SK-N-SH (cell line): Measurements from ENCODE around the gene CCDC50. TPM values are rescaled to one million over a fixed set of nuclear protein-coding genes. Genes with fewer than 3 reads are reported as not detected.

Experiments used
- CTCF ChIA-PET: fragments of 300-600, 350-600 bp; formaldehyde crosslinking; extraction: SDS; loops from one replicate; lab custom pipeline; 2021; lab: Yijun Ruan, JAX
- POLR2A ChIA-PET: fragments of 350-600 bp; sonication (Branson Sonifier 250); formaldehyde crosslinking; extraction: SDS; loops from one replicate; lab custom pipeline; 2020; ENCODE audit warnings: antibody characterized with exemption, inconsistent platforms; lab: Yijun Ruan, JAX
- DNase-seq: peaks from one replicate; pipeline ENCODE4 v3.0.0; 2012
- H2AFZ ChIP-seq: fragments of 200-600 bp; sonication (generic); 2 replicates; pipeline ENCODE4 v1.8.1; 2016; ENCODE audit warnings: antibody characterized with exemption, mild to moderate bottlenecking, low read depth
- H3F3A ChIP-seq: fragments of 200-600 bp; sonication (generic); replicated peaks from 2 replicates; pipeline ENCODE3; 2016; ENCODE audit warnings: antibody characterized with exemption, mild to moderate bottlenecking; ENCODE audit not compliant: insufficient read depth
- H3K27ac ChIP-seq, 2 experiments: fragments of 200-500 bp in 1 of 2; fragments of 200-600 bp in 1 of 2; sonication (Bioruptor generic) in 1 of 2; sonication (generic), shearing (Covaris generic) in 1 of 2; 2 replicates each; pipeline versions ENCODE4 v1.5.1 to v1.6.1; 2014 to 2016; ENCODE audit warnings: low read depth in 2 of 2, inconsistent platforms in 1 of 2, low read length in 1 of 2, mild to moderate bottlenecking in 1 of 2, mixed read lengths in 1 of 2
- H3K27me3 ChIP-seq: fragments of 200-600 bp; sonication (generic), shearing (Covaris generic); 2 replicates; pipeline ENCODE4 v1.6.1; 2016; ENCODE audit warnings: mixed run types; ENCODE audit not compliant: insufficient read depth
- H3K36me3 ChIP-seq, 2 experiments: fragments of 200-500 bp in 1 of 2; fragments of 200-600 bp in 1 of 2; sonication (Bioruptor generic) in 1 of 2; sonication (generic) in 1 of 2; replicated peaks in 1 of 2; 2 replicates each; pipeline versions ENCODE3 to v1.5.1; 2014 to 2016; ENCODE audit warnings: low read length in 1 of 2, mild to moderate bottlenecking in 1 of 2; ENCODE audit not compliant: insufficient read depth in 2 of 2, control insufficient read depth in 1 of 2
- H3K4me1 ChIP-seq, 2 experiments: fragments of 200-500 bp in 1 of 2; fragments of 200-600 bp in 1 of 2; sonication (Bioruptor generic) in 1 of 2; sonication (generic), shearing (Covaris generic) in 1 of 2; 2 replicates each; pipeline versions ENCODE4 v1.5.1 to v1.6.1; 2014 to 2016; ENCODE audit warnings: low read depth in 1 of 2, low read length in 1 of 2, mixed run types in 1 of 2; ENCODE audit not compliant: insufficient read depth in 2 of 2, control insufficient read depth in 1 of 2
- H3K4me2 ChIP-seq: fragments of 200-600 bp; sonication (generic), shearing (Covaris generic); 2 replicates; pipeline ENCODE4 v1.6.1; 2017; ENCODE audit warnings: mixed run types
- H3K4me3 ChIP-seq, 2 experiments: fragments of 200-500 bp in 1 of 2; fragments of 200-600 bp in 1 of 2; sonication (Bioruptor generic) in 1 of 2; sonication (generic), shearing (Covaris generic) in 1 of 2; 2 replicates each; pipeline versions ENCODE4 v1.5.1 to v1.8.1; 2014 to 2016; ENCODE audit warnings: low read depth in 2 of 2, inconsistent platforms in 1 of 2, low read length in 1 of 2, mild to moderate bottlenecking in 1 of 2, mixed read lengths in 1 of 2, moderate library complexity in 1 of 2
- H3K79me2 ChIP-seq: fragments of 200-600 bp; sonication (generic); 2 replicates; pipeline ENCODE4 v1.8.1; 2017; ENCODE audit warnings: mild to moderate bottlenecking; ENCODE audit not compliant: insufficient read depth
- H3K9ac ChIP-seq: fragments of 200-600 bp; sonication (generic); 2 replicates; pipeline ENCODE4 v1.6.1; 2017; ENCODE audit warnings: mixed run types
- H3K9me2 ChIP-seq: fragments of 200-600 bp; sonication (generic); 2 replicates; pipeline ENCODE4 v1.6.1; 2017; ENCODE audit warnings: mixed run types
- H3K9me3 ChIP-seq: fragments of 200-600 bp; sonication (generic); 2 replicates; pipeline ENCODE4 v1.6.1; 2017; ENCODE audit warnings: mixed run types, mild to moderate bottlenecking, moderate library complexity
- H4K20me1 ChIP-seq: fragments of 200-600 bp; sonication (generic); 2 replicates; pipeline ENCODE4 v1.6.1; 2017; ENCODE audit warnings: mild to moderate bottlenecking, mixed run types; ENCODE audit not compliant: insufficient read depth
- IRF3 ChIP-seq: fragments of 150-350 bp; IDR thresholded peaks from 2 replicates; pipeline ENCODE4 v1.6.1; 2016; ENCODE audit warnings: mild to moderate bottlenecking, low read depth, low read length
- MEF2A ChIP-seq: IDR thresholded peaks from 2 replicates; pipeline ENCODE4 v1.4.0; 2012; ENCODE audit warnings: low read depth, borderline replicate concordance
- NFIC ChIP-seq: IDR thresholded peaks from 2 replicates; pipeline ENCODE4 v1.4.0; 2012; ENCODE audit warnings: borderline replicate concordance
- NRF1 ChIP-seq: IDR thresholded peaks from 2 replicates; pipeline ENCODE4 v1.6.1; 2012; ENCODE audit warnings: low read depth, mild to moderate bottlenecking, low read length
- PBX3 ChIP-seq: IDR thresholded peaks from 2 replicates; pipeline ENCODE4; 2012
- POLR2AphosphoS5 ChIP-seq: IDR thresholded peaks from 2 replicates; pipeline ENCODE4 v1.6.1; 2012; ENCODE audit warnings: low read depth, low read length
- RFX5 ChIP-seq: IDR thresholded peaks from 2 replicates; pipeline ENCODE4 v1.6.1; 2012; ENCODE audit warnings: mild to moderate bottlenecking, improper control_type of control experiment, low read length
- RXRA ChIP-seq: IDR thresholded peaks from 2 replicates; pipeline ENCODE4 v1.4.0; 2012; ENCODE audit warnings: low read depth, mild to moderate bottlenecking, borderline replicate concordance
- SMC3 ChIP-seq: IDR thresholded peaks from 2 replicates; pipeline ENCODE4 v1.6.1; 2012; ENCODE audit warnings: low read depth, low read length, improper control_type of control experiment
- TAF1 ChIP-seq: IDR thresholded peaks from 2 replicates; pipeline ENCODE4 v1.6.1; 2012; ENCODE audit warnings: low read depth, mild to moderate bottlenecking, low read length, moderate library complexity, borderline replicate concordance
- TEAD4 ChIP-seq: IDR thresholded peaks from 2 replicates; pipeline ENCODE4 v1.4.0; 2012; ENCODE audit warnings: mild to moderate bottlenecking, borderline replicate concordance; ENCODE audit not compliant: insufficient read depth
- YY1 ChIP-seq: IDR thresholded peaks from 2 replicates; pipeline ENCODE4 v1.4.0; 2012; ENCODE audit warnings: low read depth, mild to moderate bottlenecking
- WGBS: methylation state at CpG from one replicate; pipeline ENCODE4 v1.1.6; 2017; ENCODE audit warnings: low lambda C conversion rate; 5-methylcytosine and 5-hydroxymethylcytosine counted together
- polyA plus RNA-seq, 3 experiments: library from polyadenylated mRNA; depleted of rRNA; stranded (reverse); fragments of >200 nt; gene quantifications; 2 replicates each; pipeline ENCODE4 v1.2.3, GENCODE V29; 2012
- TF ChIP-seq, protein P1 (sequence below): IDR thresholded peaks from 2 replicates; pipeline ENCODE4 v1.6.1; 2012; ENCODE audit warnings: mild to moderate bottlenecking, low read depth, low read length, moderate library complexity
- TF ChIP-seq, protein P2 (sequence below): IDR thresholded peaks from 2 replicates; pipeline ENCODE4 v1.4.0; 2012; ENCODE audit warnings: low read depth, borderline replicate concordance
- TF ChIP-seq, protein P3 (sequence below): IDR thresholded peaks from 2 replicates; pipeline ENCODE4 v1.4.0; 2012; ENCODE audit warnings: low read depth
- TF ChIP-seq, protein P4 (sequence below): fragments of 150-350 bp; IDR thresholded peaks from 2 replicates; pipeline ENCODE4 v1.6.1; 2017; ENCODE audit warnings: antibody characterized with exemption, low read length, low read depth, borderline replicate concordance

Gene CCDC50
- polyA plus RNA-seq, 1 of the 3 experiments (the other 2 are of a cell fraction), result 21.9 TPM

DNA sequence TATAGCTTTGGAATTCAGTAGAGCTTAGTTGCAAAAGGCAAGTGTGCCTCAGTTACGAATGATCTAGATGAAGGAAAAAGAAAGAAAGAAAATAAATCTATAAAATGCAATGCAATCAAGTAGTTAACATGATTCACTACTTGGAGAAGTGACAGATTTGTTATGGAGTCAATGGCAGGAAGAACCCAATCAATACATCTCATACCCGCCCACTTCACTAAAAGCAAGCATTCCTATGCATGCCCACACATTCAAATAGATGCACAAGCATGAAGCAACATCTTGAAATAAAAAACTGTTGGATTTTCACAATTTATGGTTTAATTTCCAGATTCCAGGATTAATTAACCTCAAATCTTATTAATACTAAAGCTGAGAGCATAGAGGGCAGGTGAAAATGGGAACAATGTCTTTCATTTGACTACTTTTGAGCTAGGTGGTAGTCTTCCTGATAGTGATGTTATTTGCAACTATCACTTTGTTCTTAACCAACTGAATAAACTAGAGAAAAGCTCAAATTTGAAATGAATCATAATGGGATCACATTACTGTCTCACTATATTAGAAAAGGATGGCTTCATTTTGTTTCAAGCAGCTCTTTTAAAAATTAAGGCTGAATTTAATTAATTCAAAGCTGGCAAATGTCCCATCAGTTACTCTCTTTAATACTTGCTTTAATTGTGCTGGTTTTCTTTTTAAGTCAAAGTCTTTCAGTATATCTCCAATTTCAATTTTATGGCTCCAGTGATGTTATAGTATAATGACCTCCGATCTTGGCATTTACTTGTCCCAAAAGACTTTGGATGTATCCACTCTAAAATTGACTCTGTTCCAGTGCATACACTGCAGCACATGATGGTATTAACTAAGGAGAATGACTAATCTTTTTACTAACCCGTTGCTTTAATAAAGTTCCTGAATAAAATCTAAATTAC, 46.7 kb upstream of the CCDC50 start:
- no peak overlapping the region for H3K4me3 ChIP-seq
- no peaks in the 10 kb centered on the region for H3K79me2 ChIP-seq
- no peak overlapping the region; the same call in 1 of the 2 replicates for H3K4me2 ChIP-seq
- peaks cover 0 to 11% of the 10 kb centered on the region in 2 experiments; a peak in 2 of 4 replicates for H3K4me1 ChIP-seq
- peaks cover 6% of the 10 kb centered on the region for H3F3A ChIP-seq
- no peak overlapping the region for H2AFZ ChIP-seq
- CTCF ChIA-PET, result no interaction called here
- POLR2A ChIA-PET, result no interaction called here
- H3K9me2 ChIP-seq, result no peaks in the 10 kb centered on the region
- WGBS, result 16% methylated on average over 4 of the region's 4 CpGs
- no peak overlapping the region for H3K9ac ChIP-seq
- peak overlapping the region in 1 of 2 experiments; percentile 1; a peak in 1 of 4 replicates for H3K27ac ChIP-seq
- TF ChIP-seq, protein P1, sequence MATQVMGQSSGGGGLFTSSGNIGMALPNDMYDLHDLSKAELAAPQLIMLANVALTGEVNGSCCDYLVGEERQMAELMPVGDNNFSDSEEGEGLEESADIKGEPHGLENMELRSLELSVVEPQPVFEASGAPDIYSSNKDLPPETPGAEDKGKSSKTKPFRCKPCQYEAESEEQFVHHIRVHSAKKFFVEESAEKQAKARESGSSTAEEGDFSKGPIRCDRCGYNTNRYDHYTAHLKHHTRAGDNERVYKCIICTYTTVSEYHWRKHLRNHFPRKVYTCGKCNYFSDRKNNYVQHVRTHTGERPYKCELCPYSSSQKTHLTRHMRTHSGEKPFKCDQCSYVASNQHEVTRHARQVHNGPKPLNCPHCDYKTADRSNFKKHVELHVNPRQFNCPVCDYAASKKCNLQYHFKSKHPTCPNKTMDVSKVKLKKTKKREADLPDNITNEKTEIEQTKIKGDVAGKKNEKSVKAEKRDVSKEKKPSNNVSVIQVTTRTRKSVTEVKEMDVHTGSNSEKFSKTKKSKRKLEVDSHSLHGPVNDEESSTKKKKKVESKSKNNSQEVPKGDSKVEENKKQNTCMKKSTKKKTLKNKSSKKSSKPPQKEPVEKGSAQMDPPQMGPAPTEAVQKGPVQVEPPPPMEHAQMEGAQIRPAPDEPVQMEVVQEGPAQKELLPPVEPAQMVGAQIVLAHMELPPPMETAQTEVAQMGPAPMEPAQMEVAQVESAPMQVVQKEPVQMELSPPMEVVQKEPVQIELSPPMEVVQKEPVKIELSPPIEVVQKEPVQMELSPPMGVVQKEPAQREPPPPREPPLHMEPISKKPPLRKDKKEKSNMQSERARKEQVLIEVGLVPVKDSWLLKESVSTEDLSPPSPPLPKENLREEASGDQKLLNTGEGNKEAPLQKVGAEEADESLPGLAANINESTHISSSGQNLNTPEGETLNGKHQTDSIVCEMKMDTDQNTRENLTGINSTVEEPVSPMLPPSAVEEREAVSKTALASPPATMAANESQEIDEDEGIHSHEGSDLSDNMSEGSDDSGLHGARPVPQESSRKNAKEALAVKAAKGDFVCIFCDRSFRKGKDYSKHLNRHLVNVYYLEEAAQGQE, result no peak
- TF ChIP-seq PBX3, result no peak; the same call in 1 of the 2 replicates
- TF ChIP-seq NRF1, result no peak
- no peak for TF ChIP-seq YY1
- 0 out of 2 replicates have a peak, but pooled peaks cover 5% of the 10 kb centered on the region for H3K9me3 ChIP-seq
- no peaks in the 10 kb centered on the region for H4K20me1 ChIP-seq
- no peak for DNase-seq
- H3K36me3 ChIP-seq, result no peaks in the 10 kb centered on the region
- H3K27me3 ChIP-seq, result no peaks in the 10 kb centered on the region

- H4K20me1 ChIP-seq, result no peaks in the 10 kb centered on the region
- H3K9me2 ChIP-seq, result no peaks in the 10 kb centered on the region
- no peak overlapping the region for H3K4me2 ChIP-seq
- H3K27ac ChIP-seq, result no peak overlapping the region; a peak in 1 of 4 replicates
- no peaks in the 10 kb centered on the region for H3K27me3 ChIP-seq
- no peak overlapping the region for H3K9ac ChIP-seq
- no peaks in the 10 kb centered on the region for H3K79me2 ChIP-seq
- no peak for DNase-seq
- POLR2A ChIA-PET, result no interaction called here
- no peak overlapping the region for H3K4me3 ChIP-seq
- CTCF ChIA-PET, result interaction anchor here (0.9 kb wide), 1 partner anchor 11 kb away, joined by 3 read pairs; no protein-coding TSS in a partner anchor
- peaks cover 0 to 11% of the 10 kb centered on the region in 2 experiments; a peak in 2 of 4 replicates for H3K4me1 ChIP-seq
- peaks cover 9% of the 10 kb centered on the region for H3F3A ChIP-seq
- no peak overlapping the region for H2AFZ ChIP-seq
- H3K9me3 ChIP-seq, result 0 out of 2 replicates have a peak, but pooled peaks cover 5% of the 10 kb centered on the region
- no peaks in the 10 kb centered on the region for H3K36me3 ChIP-seq
- WGBS, result 62% methylated on average over 2 of the region's 2 CpGs
- TF ChIP-seq SMC3 (no peak), TEAD4 (no peak), RFX5 (no peak), MEF2A (no peak), TAF1 (no peak), POLR2AphosphoS5 (no peak), RXRA (no peak), NFIC (no peak), IRF3 (no peak)
- TF ChIP-seq, protein P2, sequence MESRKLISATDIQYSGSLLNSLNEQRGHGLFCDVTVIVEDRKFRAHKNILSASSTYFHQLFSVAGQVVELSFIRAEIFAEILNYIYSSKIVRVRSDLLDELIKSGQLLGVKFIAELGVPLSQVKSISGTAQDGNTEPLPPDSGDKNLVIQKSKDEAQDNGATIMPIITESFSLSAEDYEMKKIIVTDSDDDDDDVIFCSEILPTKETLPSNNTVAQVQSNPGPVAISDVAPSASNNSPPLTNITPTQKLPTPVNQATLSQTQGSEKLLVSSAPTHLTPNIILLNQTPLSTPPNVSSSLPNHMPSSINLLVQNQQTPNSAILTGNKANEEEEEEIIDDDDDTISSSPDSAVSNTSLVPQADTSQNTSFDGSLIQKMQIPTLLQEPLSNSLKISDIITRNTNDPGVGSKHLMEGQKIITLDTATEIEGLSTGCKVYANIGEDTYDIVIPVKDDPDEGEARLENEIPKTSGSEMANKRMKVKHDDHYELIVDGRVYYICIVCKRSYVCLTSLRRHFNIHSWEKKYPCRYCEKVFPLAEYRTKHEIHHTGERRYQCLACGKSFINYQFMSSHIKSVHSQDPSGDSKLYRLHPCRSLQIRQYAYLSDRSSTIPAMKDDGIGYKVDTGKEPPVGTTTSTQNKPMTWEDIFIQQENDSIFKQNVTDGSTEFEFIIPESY, result no peak
- TF ChIP-seq, protein P3, sequence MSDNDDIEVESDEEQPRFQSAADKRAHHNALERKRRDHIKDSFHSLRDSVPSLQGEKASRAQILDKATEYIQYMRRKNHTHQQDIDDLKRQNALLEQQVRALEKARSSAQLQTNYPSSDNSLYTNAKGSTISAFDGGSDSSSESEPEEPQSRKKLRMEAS, result no peak
- TF ChIP-seq, protein P4, sequence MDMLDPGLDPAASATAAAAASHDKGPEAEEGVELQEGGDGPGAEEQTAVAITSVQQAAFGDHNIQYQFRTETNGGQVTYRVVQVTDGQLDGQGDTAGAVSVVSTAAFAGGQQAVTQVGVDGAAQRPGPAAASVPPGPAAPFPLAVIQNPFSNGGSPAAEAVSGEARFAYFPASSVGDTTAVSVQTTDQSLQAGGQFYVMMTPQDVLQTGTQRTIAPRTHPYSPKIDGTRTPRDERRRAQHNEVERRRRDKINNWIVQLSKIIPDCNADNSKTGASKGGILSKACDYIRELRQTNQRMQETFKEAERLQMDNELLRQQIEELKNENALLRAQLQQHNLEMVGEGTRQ, result no peak
These were observed 45.8 kb upstream of the CCDC50 start for GRCh38 chr3:191283400-191283799.
